Neural cell (in vitro differentiated cells): ENCODE data around the gene LYZ. TPM values are rescaled to one million over a fixed set of nuclear protein-coding genes. Genes with fewer than 3 reads are reported as not detected.

Experiments used
- H2AFZ ChIP-seq: fragments of 200-600, 300-800 bp; sonication (generic), shearing (Covaris generic); 2 replicates; pipeline ENCODE4 v1.6.0; 2014; ENCODE audit warnings: low read depth, mild to moderate bottlenecking, antibody characterized with exemption, low read length, moderate library complexity
- H3F3A ChIP-seq: fragments of 200-600 bp; shearing (Covaris generic); 2 replicates; pipeline ENCODE4 v1.6.1; 2016; ENCODE audit warnings: mild to moderate bottlenecking, moderate library complexity, mixed read lengths, antibody characterized with exemption, low read length; ENCODE audit not compliant: insufficient read depth, poor library complexity, severe bottlenecking
- H3K27ac ChIP-seq: fragments of 200-600, 300-800 bp; sonication (generic), shearing (Covaris generic); 2 replicates; pipeline ENCODE4 v1.5.1; 2014; ENCODE audit warnings: mild to moderate bottlenecking, low read length, moderate library complexity
- H3K27me3 ChIP-seq: fragments of 300-800, 200-600 bp; sonication (generic), shearing (Covaris generic); 2 replicates; pipeline ENCODE4 v1.6.0; 2014; ENCODE audit warnings: mild to moderate bottlenecking, low read depth, low read length, moderate library complexity; ENCODE audit not compliant: insufficient read depth
- H3K36me3 ChIP-seq: fragments of 300-800, 200-600 bp; sonication (generic), shearing (Covaris generic); 2 replicates; pipeline ENCODE4 v1.5.1; 2014; ENCODE audit warnings: mild to moderate bottlenecking, antibody characterized with exemption, low read length, moderate library complexity; ENCODE audit not compliant: insufficient read depth
- H3K4me2 ChIP-seq: fragments of 300-800, 200-600 bp; sonication (generic), shearing (Covaris generic); 2 replicates; pipeline ENCODE4 v1.6.0; 2014; ENCODE audit warnings: mild to moderate bottlenecking, low read length
- H3K4me3 ChIP-seq: fragments of 300-800, 200-600 bp; sonication (generic), shearing (Covaris generic); 2 replicates; pipeline ENCODE4 v1.5.1; 2014; ENCODE audit warnings: mild to moderate bottlenecking, low read length, moderate library complexity
- H3K79me2 ChIP-seq: fragments of 200-600 bp; shearing (Covaris generic); replicated peaks from 2 replicates; pipeline ENCODE4 v1.6.0; 2014; ENCODE audit warnings: mild to moderate bottlenecking, low read length, moderate library complexity; ENCODE audit not compliant: insufficient read depth
- H3K9ac ChIP-seq: fragments of 300-800, 200-600 bp; sonication (generic), shearing (Covaris generic); 2 replicates; pipeline ENCODE4 v1.6.1; 2016; ENCODE audit warnings: mild to moderate bottlenecking, low read length, mixed read lengths
- H3K9me2 ChIP-seq: fragments of 200-600 bp; shearing (Covaris generic); 2 replicates; pipeline ENCODE4 v1.6.1; 2016; ENCODE audit warnings: mild to moderate bottlenecking, low read length, mixed read lengths; ENCODE audit not compliant: insufficient read depth
- H3K9me3 ChIP-seq: fragments of 200-600, 300-800 bp; sonication (generic), shearing (Covaris generic); 2 replicates; pipeline ENCODE4 v1.6.1; 2016; ENCODE audit warnings: mild to moderate bottlenecking, mixed run types, low read length, moderate library complexity, mixed read lengths
- H4K20me1 ChIP-seq: fragments of 200-600 bp; shearing (Covaris generic); 2 replicates; pipeline ENCODE4 v1.6.1; 2016; ENCODE audit warnings: mild to moderate bottlenecking, mixed run types; ENCODE audit not compliant: insufficient read depth
- EP300 ChIP-seq: fragments of 450-650 bp; conservative IDR thresholded peaks from 2 replicates; pipeline ENCODE4 v1.6.1; 2014; ENCODE audit warnings: antibody characterized with exemption, mild to moderate bottlenecking, moderate library complexity; ENCODE audit not compliant: poor library complexity, severe bottlenecking
- EZH2 ChIP-seq: fragments of 200-600, 300-800 bp; shearing (Covaris generic), sonication (generic); IDR thresholded peaks from 2 replicates; pipeline ENCODE4 v1.6.1; 2014; ENCODE audit warnings: antibody characterized with exemption, low read length, borderline replicate concordance, mild to moderate bottlenecking; ENCODE audit not compliant: insufficient read depth, poor library complexity, severe bottlenecking
- MXI1 ChIP-seq: fragments of 450-650 bp; conservative IDR thresholded peaks from 2 replicates; pipeline ENCODE4 v1.6.1; 2014; ENCODE audit warnings: antibody characterized with exemption, mild to moderate bottlenecking; ENCODE audit not compliant: poor library complexity, severe bottlenecking
- POLR2AphosphoS5 ChIP-seq: IDR thresholded peaks from 2 replicates; pipeline ENCODE4 v1.6.1; 2012
- RAD21 ChIP-seq: fragments of 450-650 bp; conservative IDR thresholded peaks from 2 replicates; pipeline ENCODE4 v1.6.1; 2014; ENCODE audit warnings: antibody characterized with exemption, mild to moderate bottlenecking, moderate library complexity
- SMC3 ChIP-seq: fragments of 450-650 bp; conservative IDR thresholded peaks from 2 replicates; pipeline ENCODE4 v1.6.1; 2014; ENCODE audit warnings: antibody characterized with exemption, mild to moderate bottlenecking, moderate library complexity; ENCODE audit not compliant: poor library complexity
- TAF1 ChIP-seq: IDR thresholded peaks from 2 replicates; pipeline ENCODE4 v1.6.1; 2012; ENCODE audit warnings: low read depth
- polyA plus RNA-seq: library from polyadenylated mRNA; depleted of rRNA; stranded (reverse); fragments of >200 nt; gene quantifications from 2 replicates; pipeline ENCODE4 v1.2.3, GENCODE V29; 2014
- TF ChIP-seq, protein P1 (sequence below): fragments of 450-650 bp; IDR thresholded peaks from 2 replicates; pipeline ENCODE4 v1.5.1; 2014; ENCODE audit warnings: antibody characterized with exemption, mild to moderate bottlenecking, moderate library complexity; ENCODE audit not compliant: poor library complexity, severe bottlenecking
- TF ChIP-seq, protein P2 (sequence below): IDR thresholded peaks from 2 replicates; pipeline ENCODE4 v1.6.1; 2012; ENCODE audit warnings: borderline replicate concordance

LYZ gene
- polyA plus RNA-seq, 1 donor from 2014 or later: 0.20 TPM

DNA sequence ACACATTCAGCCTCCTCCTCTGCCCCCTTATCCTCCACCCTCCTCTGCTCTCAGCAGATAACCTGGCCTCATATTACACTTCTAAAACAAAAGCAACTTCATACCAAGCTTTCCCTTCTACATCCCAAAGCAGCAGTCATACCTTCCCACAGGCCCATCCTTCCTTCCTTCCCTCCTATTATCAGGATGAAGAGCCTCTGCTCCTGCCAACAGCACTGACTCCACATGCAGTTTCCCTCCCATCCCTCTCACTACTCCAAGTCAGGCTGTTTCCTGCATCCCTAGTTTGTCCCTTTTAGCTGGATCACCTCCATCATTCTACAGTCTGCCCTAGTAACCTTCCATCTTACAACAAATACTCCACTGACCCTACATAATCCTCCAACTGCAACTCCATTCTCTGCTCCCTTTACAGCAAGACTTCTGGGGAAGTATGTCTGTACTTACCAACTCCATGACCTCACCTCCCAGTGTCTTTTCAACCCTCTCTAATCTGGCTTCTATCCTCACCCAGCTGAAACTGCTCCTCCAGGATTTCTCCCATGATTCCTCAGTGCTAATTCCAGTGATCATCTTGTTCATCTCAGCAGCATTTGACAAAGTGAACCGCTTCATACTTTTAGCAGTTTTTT, 6.5 kb downstream of the LYZ start (continued):
- TF ChIP-seq, protein P1, sequence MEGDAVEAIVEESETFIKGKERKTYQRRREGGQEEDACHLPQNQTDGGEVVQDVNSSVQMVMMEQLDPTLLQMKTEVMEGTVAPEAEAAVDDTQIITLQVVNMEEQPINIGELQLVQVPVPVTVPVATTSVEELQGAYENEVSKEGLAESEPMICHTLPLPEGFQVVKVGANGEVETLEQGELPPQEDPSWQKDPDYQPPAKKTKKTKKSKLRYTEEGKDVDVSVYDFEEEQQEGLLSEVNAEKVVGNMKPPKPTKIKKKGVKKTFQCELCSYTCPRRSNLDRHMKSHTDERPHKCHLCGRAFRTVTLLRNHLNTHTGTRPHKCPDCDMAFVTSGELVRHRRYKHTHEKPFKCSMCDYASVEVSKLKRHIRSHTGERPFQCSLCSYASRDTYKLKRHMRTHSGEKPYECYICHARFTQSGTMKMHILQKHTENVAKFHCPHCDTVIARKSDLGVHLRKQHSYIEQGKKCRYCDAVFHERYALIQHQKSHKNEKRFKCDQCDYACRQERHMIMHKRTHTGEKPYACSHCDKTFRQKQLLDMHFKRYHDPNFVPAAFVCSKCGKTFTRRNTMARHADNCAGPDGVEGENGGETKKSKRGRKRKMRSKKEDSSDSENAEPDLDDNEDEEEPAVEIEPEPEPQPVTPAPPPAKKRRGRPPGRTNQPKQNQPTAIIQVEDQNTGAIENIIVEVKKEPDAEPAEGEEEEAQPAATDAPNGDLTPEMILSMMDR: no peak
- no peak for TF ChIP-seq SMC3

DNA sequence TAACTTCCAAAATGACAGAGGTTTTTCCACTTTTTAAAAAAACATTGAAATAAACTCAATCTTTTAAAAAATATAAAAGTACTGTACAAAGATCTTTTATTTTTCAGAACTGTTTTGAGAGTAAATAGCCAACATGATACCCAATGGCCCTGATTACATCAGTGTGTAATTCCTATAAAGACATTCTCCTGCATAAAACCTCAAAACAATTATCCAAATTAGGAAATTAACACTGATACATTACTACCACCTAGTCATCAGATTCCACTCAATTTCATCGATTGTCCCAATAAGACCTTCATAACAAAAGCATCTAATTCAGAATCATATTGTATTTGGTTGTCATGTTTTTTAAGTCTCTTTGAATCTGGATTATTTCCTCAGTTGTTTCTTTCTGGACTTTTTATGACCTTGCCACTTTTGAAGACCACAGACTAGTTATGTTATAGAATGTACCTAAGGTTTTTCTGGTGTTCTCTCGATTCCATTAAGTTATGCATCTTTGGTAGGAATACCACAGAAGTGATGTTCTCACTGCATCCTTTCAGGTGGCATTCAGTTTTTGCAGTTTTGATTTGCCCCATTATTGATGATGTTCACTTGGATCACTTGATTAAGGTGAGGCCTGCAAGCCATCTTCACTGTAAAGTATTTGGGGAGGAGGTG, 7.3 kb downstream of the LYZ start:
- H3F3A ChIP-seq: peaks cover 5% of the 10 kb centered on the region
- peaks cover 3% of the 10 kb centered on the region for H3K79me2 ChIP-seq
- no peaks in the 10 kb centered on the region for H3K9me3 ChIP-seq
- no peak overlapping the region for H2AFZ ChIP-seq
- no peak overlapping the region for H3K9ac ChIP-seq
- no peaks in the 10 kb centered on the region for H3K27me3 ChIP-seq
- no peaks in the 10 kb centered on the region for H3K36me3 ChIP-seq
- no peak overlapping the region for H3K4me2 ChIP-seq
- H4K20me1 ChIP-seq: no peaks in the 10 kb centered on the region
- no peak overlapping the region for H3K27ac ChIP-seq
- H3K4me3 ChIP-seq: no peak overlapping the region
- TF ChIP-seq, protein P2, sequence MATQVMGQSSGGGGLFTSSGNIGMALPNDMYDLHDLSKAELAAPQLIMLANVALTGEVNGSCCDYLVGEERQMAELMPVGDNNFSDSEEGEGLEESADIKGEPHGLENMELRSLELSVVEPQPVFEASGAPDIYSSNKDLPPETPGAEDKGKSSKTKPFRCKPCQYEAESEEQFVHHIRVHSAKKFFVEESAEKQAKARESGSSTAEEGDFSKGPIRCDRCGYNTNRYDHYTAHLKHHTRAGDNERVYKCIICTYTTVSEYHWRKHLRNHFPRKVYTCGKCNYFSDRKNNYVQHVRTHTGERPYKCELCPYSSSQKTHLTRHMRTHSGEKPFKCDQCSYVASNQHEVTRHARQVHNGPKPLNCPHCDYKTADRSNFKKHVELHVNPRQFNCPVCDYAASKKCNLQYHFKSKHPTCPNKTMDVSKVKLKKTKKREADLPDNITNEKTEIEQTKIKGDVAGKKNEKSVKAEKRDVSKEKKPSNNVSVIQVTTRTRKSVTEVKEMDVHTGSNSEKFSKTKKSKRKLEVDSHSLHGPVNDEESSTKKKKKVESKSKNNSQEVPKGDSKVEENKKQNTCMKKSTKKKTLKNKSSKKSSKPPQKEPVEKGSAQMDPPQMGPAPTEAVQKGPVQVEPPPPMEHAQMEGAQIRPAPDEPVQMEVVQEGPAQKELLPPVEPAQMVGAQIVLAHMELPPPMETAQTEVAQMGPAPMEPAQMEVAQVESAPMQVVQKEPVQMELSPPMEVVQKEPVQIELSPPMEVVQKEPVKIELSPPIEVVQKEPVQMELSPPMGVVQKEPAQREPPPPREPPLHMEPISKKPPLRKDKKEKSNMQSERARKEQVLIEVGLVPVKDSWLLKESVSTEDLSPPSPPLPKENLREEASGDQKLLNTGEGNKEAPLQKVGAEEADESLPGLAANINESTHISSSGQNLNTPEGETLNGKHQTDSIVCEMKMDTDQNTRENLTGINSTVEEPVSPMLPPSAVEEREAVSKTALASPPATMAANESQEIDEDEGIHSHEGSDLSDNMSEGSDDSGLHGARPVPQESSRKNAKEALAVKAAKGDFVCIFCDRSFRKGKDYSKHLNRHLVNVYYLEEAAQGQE: no peak
- TF ChIP-seq MXI1 (no peak), POLR2AphosphoS5 (no peak), RAD21 (no peak), EZH2 (no peak), SMC3 (no peak), TAF1 (no peak), EP300 (no peak)
- TF ChIP-seq, protein P1: no peak
- no peaks in the 10 kb centered on the region for H3K9me2 ChIP-seq
